Liver (tissue), 9 donors: ENCODE data around the gene SLC10A3. TPM values are rescaled to one million over a fixed set of nuclear protein-coding genes. Genes with fewer than 3 reads are reported as not detected.
A peak's percentile ranks its signal among the peaks of the same experiment; 100 is the strongest.

ENCODE experiments used
- DNase-seq: peaks from one replicate; pipeline ENCODE4 v3.0.0-alpha.2; 2017; ENCODE audit warnings: low spot score
- H3K27ac ChIP-seq, 2 donors: one replicate each; pipeline ENCODE4 v1.7.0; 2013; ENCODE audit warnings: inconsistent platforms in 2 of 2, low read length in 2 of 2, control low read depth in 1 of 2, low read depth in 1 of 2, mild to moderate bottlenecking in 1 of 2
- H3K27me3 ChIP-seq, 4 donors: one replicate each; pipeline versions ENCODE4 v1.6.1 to v1.7.0; 2013; ENCODE audit warnings: low read length in 3 of 4, inconsistent platforms in 1 of 4, mild to moderate bottlenecking in 1 of 4, moderate library complexity in 1 of 4; ENCODE audit not compliant: control insufficient read depth in 4 of 4, insufficient read depth in 4 of 4
- H3K36me3 ChIP-seq, 4 donors: one replicate each; pipeline versions ENCODE4 v1.6.1 to v1.7.0; 2013; ENCODE audit warnings: low read length in 3 of 4, mild to moderate bottlenecking in 3 of 4, low read depth in 1 of 4, moderate library complexity in 1 of 4; ENCODE audit not compliant: control insufficient read depth in 4 of 4, insufficient read depth in 3 of 4
- H3K4me1 ChIP-seq, 4 donors: one replicate each; pipeline versions ENCODE4 v1.6.1 to v1.7.0; 2013; ENCODE audit warnings: low read length in 3 of 4, mild to moderate bottlenecking in 3 of 4, moderate library complexity in 1 of 4; ENCODE audit not compliant: control insufficient read depth in 4 of 4, insufficient read depth in 4 of 4
- H3K4me3 ChIP-seq, 3 donors: one replicate each; pipeline versions ENCODE4 v1.6.1 to v1.7.0; 2013; ENCODE audit warnings: low read length in 3 of 3, control low read depth in 1 of 3, low read depth in 1 of 3, mild to moderate bottlenecking in 1 of 3
- H3K9ac ChIP-seq, 2 donors: one replicate each; pipeline ENCODE4 v1.7.0; 2013; ENCODE audit warnings: low read length in 2 of 2, mild to moderate bottlenecking in 2 of 2, moderate library complexity in 2 of 2, control low read depth in 1 of 2, low read depth in 1 of 2
- H3K9me3 ChIP-seq, 4 donors: one replicate each; pipeline versions ENCODE4 v1.6.1 to v1.7.0; 2013; ENCODE audit warnings: low read length in 3 of 4; ENCODE audit not compliant: control insufficient read depth in 4 of 4
- ATF3 ChIP-seq: IDR thresholded peaks from 2 replicates; pipeline ENCODE4 v1.6.1; 2016; ENCODE audit warnings: antibody characterized with exemption
- CTCF ChIP-seq: fragments of 150-350 bp; IDR thresholded peaks from 2 replicates; pipeline ENCODE4 v1.5.1; 2017; ENCODE audit warnings: improper control_type of control experiment, low read depth, low read length; ENCODE audit not compliant: missing input control
- EGR1 ChIP-seq, 2 donors: IDR thresholded peaks; 2 replicates each; pipeline ENCODE4 v1.6.1; 2016 to 2018; ENCODE audit warnings: antibody characterized with exemption in 2 of 2, low read depth in 2 of 2
- FOXA1 ChIP-seq: IDR thresholded peaks from 2 replicates; pipeline ENCODE4 v1.6.1; 2016; ENCODE audit warnings: antibody characterized with exemption
- FOXA2 ChIP-seq: IDR thresholded peaks from 2 replicates; pipeline ENCODE4 v1.6.1; 2016; ENCODE audit warnings: antibody characterized with exemption
- GABPA ChIP-seq, 2 donors: IDR thresholded peaks in 1 of 2; conservative IDR thresholded peaks in 1 of 2; 2 replicates each; pipeline ENCODE4 v1.6.1; 2016; ENCODE audit warnings: antibody characterized with exemption in 2 of 2, mild to moderate bottlenecking in 1 of 2, moderate library complexity in 1 of 2
- HNF4A ChIP-seq, 2 donors: conservative IDR thresholded peaks; 2 replicates each; pipeline ENCODE4 v1.6.1; 2016; ENCODE audit warnings: antibody characterized with exemption in 2 of 2, mild to moderate bottlenecking in 2 of 2
- HNF4G ChIP-seq: IDR thresholded peaks from 2 replicates; pipeline ENCODE4 v1.6.1; 2016; ENCODE audit warnings: antibody characterized with exemption
- JUND ChIP-seq, 2 donors: IDR thresholded peaks; 2 replicates each; pipeline ENCODE4 v1.6.1; 2016; ENCODE audit warnings: antibody characterized with exemption in 2 of 2
- MAX ChIP-seq: IDR thresholded peaks from 2 replicates; pipeline ENCODE4 v1.6.1; 2016; ENCODE audit warnings: antibody characterized with exemption
- NR2F2 ChIP-seq: IDR thresholded peaks from 2 replicates; pipeline ENCODE4 v1.6.1; 2016; ENCODE audit warnings: antibody characterized with exemption
- RAD21 ChIP-seq, 2 donors: IDR thresholded peaks; 2 replicates each; pipeline ENCODE4 v1.6.1; 2016; ENCODE audit warnings: antibody characterized with exemption in 2 of 2, mild to moderate bottlenecking in 2 of 2
- RXRA ChIP-seq, 2 donors: IDR thresholded peaks; 2 replicates each; pipeline ENCODE4 v1.6.1; 2017 to 2018; ENCODE audit warnings: antibody characterized with exemption in 2 of 2, mild to moderate bottlenecking in 1 of 2
- SP1 ChIP-seq: IDR thresholded peaks from 2 replicates; pipeline ENCODE4 v1.6.1; 2018; ENCODE audit warnings: antibody characterized with exemption, mild to moderate bottlenecking
- TAF1 ChIP-seq: conservative IDR thresholded peaks from 2 replicates; pipeline ENCODE4 v1.6.1; 2016; ENCODE audit warnings: antibody characterized with exemption, mild to moderate bottlenecking
- YY1 ChIP-seq: IDR thresholded peaks from 2 replicates; pipeline ENCODE4 v1.6.1; 2016; ENCODE audit warnings: antibody characterized with exemption, mild to moderate bottlenecking
- ZBTB33 ChIP-seq: IDR thresholded peaks from 2 replicates; pipeline ENCODE4 v1.6.1; 2016; ENCODE audit warnings: antibody characterized with exemption
- WGBS: extraction: QIAGEN DNeasy Blood & Tissue Kit; methylation state at CpG from one replicate; pipeline ENCODE4 v1.1.7; 2013; 5-methylcytosine and 5-hydroxymethylcytosine counted together
- polyA plus RNA-seq, 2 donors: library from polyadenylated mRNA; stranded (reverse) in 1 of 2; unstranded in 1 of 2; fragments of 200-250 nt in 1 of 2; fragments of >200 nt in 1 of 2; fragmentation: Nextera tagmentation in 1 of 2; extraction: Ambion mirVana in 1 of 2; gene quantifications; one replicate each; pipeline versions ENCODE4 v1.2.1 to v1.2.3, GENCODE V29; 2013 to 2015
- total RNA-seq, 2 donors: library from RNA; depleted of rRNA; stranded (reverse); fragments of >200 nt; gene quantifications; one replicate each; pipeline ENCODE4 v1.2.3, GENCODE V29; 2014
- donor health status: healthy.
- donor health status: healthy.
- donor health status: healthy.
- donor health status: healthy.
- donor health status: healthy.

SLC10A3 gene
- total and polyA plus RNA-seq, 4 donors, result 3.2 to 5.6 (median 4.5) TPM

- no peaks in the 10 kb centered on the region for H3K9me3 ChIP-seq
- H3K36me3 ChIP-seq, result no peaks in the 10 kb centered on the region
- 90% methylated on average over 14 of the region's 14 CpGs for WGBS
- H3K27me3 ChIP-seq, result no peaks in the 10 kb centered on the region
- no peak for TF ChIP-seq HNF4A (conservative IDR thresholded peaks at IDR 0.05)
- no peak overlapping the region for H3K4me3 ChIP-seq
- H3K27ac ChIP-seq, result no peak overlapping the region
- H3K9ac ChIP-seq, result peak overlapping the region in 1 of 2 donors; percentile 28
- DNase-seq, result no peak
- peaks cover 0 to 4% (median 1%) of the 10 kb centered on the region in 4 donors for H3K4me1 ChIP-seq
These were observed 35.4 kb upstream of the SLC10A3 start for GRCh38 chrX:154525606-154526490.

- Histone ChIP-seq H3K4me3 (no peak overlapping the region), H3K27me3 (no peaks in the 10 kb centered on the region), H3K9ac (no peak overlapping the region), H3K36me3 (no peaks in the 10 kb centered on the region), H3K4me1 (peaks cover 0 to 20% (median 11%) of the 10 kb centered on the region in 4 donors), H3K27ac (no peak overlapping the region), H3K9me3 (no peaks in the 10 kb centered on the region)
- WGBS, result 97% methylated on average over 8 of the region's 8 CpGs
- DNase-seq, result no peak
- TF ChIP-seq FOXA2 (no peak), HNF4G (no peak), ATF3 (no peak), RXRA (IDR thresholded peaks at IDR 0.05) (no peak), FOXA1 (no peak), TAF1 (no peak), NR2F2 (no peak), CTCF (no peak), RAD21 (IDR thresholded peaks at IDR 0.05) (no peak), EGR1 (IDR thresholded peaks at IDR 0.05; ENCODE audit: low read depth in 2 of 2) (no peak), SP1 (no peak), JUND (IDR thresholded peaks at IDR 0.05) (no peak), MAX (no peak), GABPA (IDR thresholded peaks at IDR 0.05 in 1 of 2, conservative IDR thresholded peaks at IDR 0.05 in 1 of 2) (no peak), HNF4A (conservative IDR thresholded peaks at IDR 0.05) (no peak), ZBTB33 (no peak), YY1 (no peak)
These were observed 29.0 kb upstream of the SLC10A3 start for GRCh38 chrX:154519389-154519788.
